PFSK-1 (cell line): ENCODE results near the gene GNPTG.

Experiments
- FOXP2 ChIP-seq: optimal IDR thresholded peaks from 2 replicates; pipeline ENCODE3; 2011; ENCODE audit warnings: borderline replicate concordance, control low read depth, inconsistent platforms; ENCODE audit not compliant: insufficient read depth; ENCODE audit errors: extremely low read length, extremely low read depth
- POLR2AphosphoS5 ChIP-seq: IDR thresholded peaks from 2 replicates; pipeline ENCODE4 v1.6.1; 2012; ENCODE audit warnings: low read depth, mild to moderate bottlenecking, control low read depth, low read length, moderate library complexity
- SIN3A ChIP-seq: IDR thresholded peaks from 2 replicates; pipeline ENCODE4 v1.6.1; 2012; ENCODE audit warnings: mild to moderate bottlenecking, low read length, moderate library complexity, borderline replicate concordance; ENCODE audit not compliant: insufficient read depth
- TAF1 ChIP-seq: IDR thresholded peaks from 2 replicates; pipeline ENCODE4 v1.6.1; 2012; ENCODE audit warnings: low read length, control low read depth, borderline replicate concordance; ENCODE audit not compliant: insufficient read depth
- TF ChIP-seq, protein P1 (sequence below), 2 experiments: IDR thresholded peaks; 2 replicates each; pipeline versions ENCODE4 v1.6.1 to v1.8.0; 2011 to 2012; ENCODE audit warnings: low read depth in 2 of 2, low read length in 2 of 2, control low read depth in 1 of 2, inconsistent platforms in 1 of 2, mild to moderate bottlenecking in 1 of 2, moderate library complexity in 1 of 2; ENCODE audit not compliant: insufficient read depth in 1 of 2

The GNPTG gene

DNA sequence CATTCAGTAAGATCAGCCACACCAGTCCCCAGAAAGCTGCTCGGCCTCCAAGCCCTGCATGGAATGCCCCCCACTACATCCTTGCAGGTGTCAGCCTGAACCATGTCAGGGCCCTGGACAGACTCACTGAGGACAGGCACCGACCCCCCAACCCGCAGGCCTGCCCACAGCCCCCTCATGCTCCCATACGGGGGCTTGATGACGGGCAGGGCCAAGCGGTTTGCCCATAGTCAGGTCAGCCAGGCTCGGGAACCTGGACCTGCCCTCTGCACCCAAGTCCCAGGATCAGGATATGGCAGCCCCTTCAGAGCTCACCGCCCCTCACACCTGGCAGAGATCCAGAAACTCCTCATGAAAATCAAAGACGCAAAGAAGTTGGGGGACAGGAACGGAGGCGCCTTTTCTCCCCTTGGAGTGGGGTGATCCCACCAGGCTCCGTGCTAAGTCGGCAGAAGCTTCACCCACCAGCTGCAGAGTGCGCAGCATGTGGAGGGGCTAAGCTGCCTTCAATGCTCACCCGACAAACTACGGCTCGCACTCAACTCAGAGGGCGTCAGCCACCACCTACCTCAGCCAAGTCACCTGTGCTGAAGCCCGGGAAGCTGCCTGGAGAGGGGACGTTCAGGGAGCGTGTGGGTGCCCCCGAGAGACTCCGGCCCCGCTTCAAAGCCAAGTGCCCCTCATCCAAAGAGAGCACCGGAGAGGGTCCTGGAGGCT lies 26.5 kb downstream of the GNPTG start:
- no peak for TF ChIP-seq POLR2AphosphoS5
- TF ChIP-seq SIN3A, result no peak
- TF ChIP-seq, protein P1, sequence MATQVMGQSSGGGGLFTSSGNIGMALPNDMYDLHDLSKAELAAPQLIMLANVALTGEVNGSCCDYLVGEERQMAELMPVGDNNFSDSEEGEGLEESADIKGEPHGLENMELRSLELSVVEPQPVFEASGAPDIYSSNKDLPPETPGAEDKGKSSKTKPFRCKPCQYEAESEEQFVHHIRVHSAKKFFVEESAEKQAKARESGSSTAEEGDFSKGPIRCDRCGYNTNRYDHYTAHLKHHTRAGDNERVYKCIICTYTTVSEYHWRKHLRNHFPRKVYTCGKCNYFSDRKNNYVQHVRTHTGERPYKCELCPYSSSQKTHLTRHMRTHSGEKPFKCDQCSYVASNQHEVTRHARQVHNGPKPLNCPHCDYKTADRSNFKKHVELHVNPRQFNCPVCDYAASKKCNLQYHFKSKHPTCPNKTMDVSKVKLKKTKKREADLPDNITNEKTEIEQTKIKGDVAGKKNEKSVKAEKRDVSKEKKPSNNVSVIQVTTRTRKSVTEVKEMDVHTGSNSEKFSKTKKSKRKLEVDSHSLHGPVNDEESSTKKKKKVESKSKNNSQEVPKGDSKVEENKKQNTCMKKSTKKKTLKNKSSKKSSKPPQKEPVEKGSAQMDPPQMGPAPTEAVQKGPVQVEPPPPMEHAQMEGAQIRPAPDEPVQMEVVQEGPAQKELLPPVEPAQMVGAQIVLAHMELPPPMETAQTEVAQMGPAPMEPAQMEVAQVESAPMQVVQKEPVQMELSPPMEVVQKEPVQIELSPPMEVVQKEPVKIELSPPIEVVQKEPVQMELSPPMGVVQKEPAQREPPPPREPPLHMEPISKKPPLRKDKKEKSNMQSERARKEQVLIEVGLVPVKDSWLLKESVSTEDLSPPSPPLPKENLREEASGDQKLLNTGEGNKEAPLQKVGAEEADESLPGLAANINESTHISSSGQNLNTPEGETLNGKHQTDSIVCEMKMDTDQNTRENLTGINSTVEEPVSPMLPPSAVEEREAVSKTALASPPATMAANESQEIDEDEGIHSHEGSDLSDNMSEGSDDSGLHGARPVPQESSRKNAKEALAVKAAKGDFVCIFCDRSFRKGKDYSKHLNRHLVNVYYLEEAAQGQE (IDR thresholded peaks at IDR 0.05; ENCODE audit: insufficient read depth in 1 of 2, low read depth in 2 of 2, low read length in 2 of 2), result no peak
- TF ChIP-seq FOXP2, result no peak
- no peak for TF ChIP-seq TAF1

DNA sequence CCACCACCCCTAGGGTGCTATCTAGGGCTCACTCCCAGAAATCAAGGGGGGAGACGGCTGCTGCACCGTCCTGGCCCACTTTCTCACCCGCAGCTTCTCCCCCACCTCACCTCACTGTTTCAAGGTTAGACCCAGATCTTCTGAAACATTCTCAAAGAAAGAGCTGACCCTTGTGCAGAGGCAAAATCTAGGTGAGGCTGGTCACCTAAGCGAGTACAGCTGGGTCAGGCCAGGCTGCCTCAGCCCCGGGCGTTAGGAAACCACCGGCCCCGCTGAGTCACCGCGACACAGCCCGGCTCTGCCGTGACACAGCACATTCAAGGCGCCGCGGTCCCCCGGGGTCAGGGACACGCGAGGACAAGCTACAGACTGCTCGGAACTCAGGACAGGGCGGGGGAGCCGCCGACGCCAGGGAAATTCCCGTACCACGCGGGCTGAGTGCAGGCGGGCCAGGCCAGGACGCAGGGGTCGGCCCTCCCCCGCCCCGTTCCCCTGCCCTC lies 27.1 kb downstream of the GNPTG start:
- TF ChIP-seq TAF1 (no peak), POLR2AphosphoS5 (no peak), FOXP2 (no peak), SIN3A (no peak)
- TF ChIP-seq, protein P1 (IDR thresholded peaks at IDR 0.05; ENCODE audit: insufficient read depth in 1 of 2, low read depth in 2 of 2, low read length in 2 of 2), result no peak

- TF ChIP-seq SIN3A, result no peak
- 0 out of 2 replicates have a peak, but pooled peaks have one; percentile 59 for TF ChIP-seq TAF1
- no peak for TF ChIP-seq FOXP2
- peak; percentile 62 for TF ChIP-seq POLR2AphosphoS5
- TF ChIP-seq, protein P1 (IDR thresholded peaks at IDR 0.05; ENCODE audit: insufficient read depth in 1 of 2, low read depth in 2 of 2, low read length in 2 of 2), result peak in 1 of 2 experiments; percentile 44; a peak in 1 of 4 replicates
These were observed 27.8 kb downstream of the GNPTG start for GRCh38 chr16:1379304-1380076.

GRCh38 chr16:1380195-1380594 lies 28.5 kb downstream of the GNPTG start:
- TF ChIP-seq TAF1, result no peak
- no peak for TF ChIP-seq POLR2AphosphoS5
- no peak for TF ChIP-seq FOXP2
- TF ChIP-seq, protein P1 (IDR thresholded peaks at IDR 0.05; ENCODE audit: insufficient read depth in 1 of 2, low read depth in 2 of 2, low read length in 2 of 2), result no peak
- no peak for TF ChIP-seq SIN3A
